ENCODE results near the gene NAA80.

DNA sequence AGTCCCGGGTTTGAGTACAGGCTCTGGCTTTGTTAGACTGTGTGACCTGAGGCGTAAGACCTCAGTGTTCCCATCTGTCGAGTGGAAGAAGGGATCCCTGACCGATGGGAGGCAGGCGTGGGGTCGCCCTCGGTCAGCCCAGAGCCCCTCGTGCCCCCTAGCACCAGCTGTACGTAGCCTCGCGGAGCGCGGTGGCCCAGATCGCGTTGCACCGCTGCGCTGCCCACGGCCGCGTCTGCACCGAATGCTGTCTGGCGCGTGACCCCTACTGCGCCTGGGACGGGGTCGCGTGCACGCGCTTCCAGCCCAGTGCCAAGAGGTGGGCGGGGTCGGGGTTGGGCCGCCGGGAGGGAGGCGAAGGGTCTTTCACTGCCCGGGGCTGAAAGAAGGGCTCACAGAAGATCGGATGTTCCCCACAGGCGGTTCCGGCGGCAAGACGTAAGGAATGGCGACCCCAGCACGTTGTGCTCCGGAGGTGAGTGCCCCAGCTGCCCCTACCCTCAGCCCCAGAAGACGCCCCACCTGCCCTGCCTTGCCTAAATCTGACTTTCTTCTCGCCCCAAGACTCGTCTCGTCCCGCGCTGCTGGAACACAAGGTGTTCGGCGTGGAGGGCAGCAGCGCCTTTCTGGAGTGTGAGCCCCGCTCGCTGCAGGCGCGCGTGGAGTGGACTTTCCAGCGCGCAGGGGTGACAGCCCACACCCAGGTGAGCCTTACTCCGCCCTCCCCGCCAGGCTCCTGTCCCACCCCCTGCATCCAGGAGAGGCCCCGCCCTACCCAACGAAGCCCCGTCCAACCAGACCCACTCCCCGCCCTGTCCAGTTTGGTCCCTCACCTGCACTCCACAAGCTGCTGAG lies 23.8 kb downstream of the NAA80 start:
- TF ChIP-seq, protein P1, sequence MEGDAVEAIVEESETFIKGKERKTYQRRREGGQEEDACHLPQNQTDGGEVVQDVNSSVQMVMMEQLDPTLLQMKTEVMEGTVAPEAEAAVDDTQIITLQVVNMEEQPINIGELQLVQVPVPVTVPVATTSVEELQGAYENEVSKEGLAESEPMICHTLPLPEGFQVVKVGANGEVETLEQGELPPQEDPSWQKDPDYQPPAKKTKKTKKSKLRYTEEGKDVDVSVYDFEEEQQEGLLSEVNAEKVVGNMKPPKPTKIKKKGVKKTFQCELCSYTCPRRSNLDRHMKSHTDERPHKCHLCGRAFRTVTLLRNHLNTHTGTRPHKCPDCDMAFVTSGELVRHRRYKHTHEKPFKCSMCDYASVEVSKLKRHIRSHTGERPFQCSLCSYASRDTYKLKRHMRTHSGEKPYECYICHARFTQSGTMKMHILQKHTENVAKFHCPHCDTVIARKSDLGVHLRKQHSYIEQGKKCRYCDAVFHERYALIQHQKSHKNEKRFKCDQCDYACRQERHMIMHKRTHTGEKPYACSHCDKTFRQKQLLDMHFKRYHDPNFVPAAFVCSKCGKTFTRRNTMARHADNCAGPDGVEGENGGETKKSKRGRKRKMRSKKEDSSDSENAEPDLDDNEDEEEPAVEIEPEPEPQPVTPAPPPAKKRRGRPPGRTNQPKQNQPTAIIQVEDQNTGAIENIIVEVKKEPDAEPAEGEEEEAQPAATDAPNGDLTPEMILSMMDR (conservative IDR thresholded peaks at IDR 0.05; ENCODE audit: low read depth, low read length) = no peak
- no peak for TF ChIP-seq EZH2 (IDR thresholded peaks at IDR 0.05; ENCODE audit: low read length, unreplicated experiment)

Data from PC-3 (cell line).